KMS-11 (cell line): ENCODE results near the gene ROGDI.

ENCODE experiments used
- H2AFZ ChIP-seq: fragments of 200-600 bp; sonication (generic); 2 replicates; pipeline ENCODE4 v1.6.1; 2016; ENCODE audit warnings: antibody characterized with exemption, mixed run types, low read depth
- H3K27ac ChIP-seq: fragments of 200-600 bp; sonication (generic); 2 replicates; pipeline ENCODE4 v1.6.1; 2016; ENCODE audit warnings: mild to moderate bottlenecking, mixed run types
- H3K27me3 ChIP-seq: fragments of 200-600 bp; sonication (generic); 2 replicates; pipeline ENCODE4 v1.6.1; 2017; ENCODE audit warnings: mild to moderate bottlenecking, low read depth, mixed run types, moderate library complexity; ENCODE audit not compliant: insufficient read depth
- H3K36me3 ChIP-seq: fragments of 200-600 bp; sonication (generic); 2 replicates; pipeline ENCODE4 v1.6.1; 2017; ENCODE audit warnings: mild to moderate bottlenecking, mixed run types; ENCODE audit not compliant: insufficient read depth
- H3K4me1 ChIP-seq: fragments of 200-600 bp; sonication (generic); 2 replicates; pipeline ENCODE4 v1.6.1; 2016; ENCODE audit warnings: mild to moderate bottlenecking, low read depth, mixed run types; ENCODE audit not compliant: poor library complexity, severe bottlenecking
- H3K4me2 ChIP-seq: fragments of 200-600 bp; sonication (generic); 2 replicates; pipeline ENCODE4 v1.7.0; 2016; ENCODE audit warnings: mild to moderate bottlenecking, mixed run types
- H3K4me3 ChIP-seq: fragments of 200-600 bp; sonication (generic); IDR thresholded peaks from 2 replicates; pipeline ENCODE4 v1.6.1; 2017; ENCODE audit warnings: low read depth, low read length, mixed read lengths; ENCODE audit not compliant: insufficient read depth
- H3K79me2 ChIP-seq: fragments of 200-600 bp; sonication (generic); 2 replicates; pipeline ENCODE4 v1.6.1; 2016; ENCODE audit warnings: low read depth, mixed run types; ENCODE audit not compliant: insufficient read depth
- H3K9ac ChIP-seq: fragments of 200-600 bp; sonication (generic); 2 replicates; pipeline ENCODE4 v1.6.1; 2016; ENCODE audit warnings: mild to moderate bottlenecking, mixed run types
- H4K20me1 ChIP-seq: fragments of 200-600 bp; sonication (generic); 2 replicates; pipeline ENCODE4 v1.6.1; 2016; ENCODE audit warnings: mild to moderate bottlenecking, mixed run types; ENCODE audit not compliant: insufficient read depth
- TF ChIP-seq, protein P1 (sequence below): fragments of 200-600 bp; sonication (generic); conservative IDR thresholded peaks from 2 replicates; pipeline ENCODE4 v1.6.1; 2017; ENCODE audit warnings: low read depth, mild to moderate bottlenecking, antibody characterized with exemption, low read length, moderate library complexity, mixed read lengths

The ROGDI gene

DNA sequence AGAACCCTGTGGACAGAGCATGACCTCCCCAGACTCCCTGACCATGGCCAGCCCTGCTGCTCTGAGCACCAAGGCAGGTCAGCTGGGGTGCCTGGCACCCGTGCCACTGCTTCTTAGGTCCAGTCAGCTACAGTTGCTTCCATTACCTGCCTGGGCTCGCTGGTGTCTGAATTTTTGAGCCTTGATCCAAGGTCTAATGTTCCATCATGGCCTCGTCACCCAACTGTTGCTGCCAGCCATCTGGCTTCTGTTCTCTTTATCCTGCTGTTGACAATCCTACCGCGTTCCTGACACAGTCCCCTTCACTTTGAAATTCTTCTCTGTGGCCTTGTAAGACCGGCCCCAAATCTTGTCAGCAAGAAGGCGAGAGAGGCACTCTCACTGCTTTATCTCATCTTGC lies 28.0 kb upstream of the ROGDI start:
- H3K36me3 ChIP-seq = peaks cover 18% of the 10 kb centered on the region; the same call in 1 of the 2 replicates
- no peak overlapping the region for H3K4me2 ChIP-seq
- H3K79me2 ChIP-seq = no peaks in the 10 kb centered on the region; the same call in 1 of the 2 replicates
- TF ChIP-seq, protein P1, sequence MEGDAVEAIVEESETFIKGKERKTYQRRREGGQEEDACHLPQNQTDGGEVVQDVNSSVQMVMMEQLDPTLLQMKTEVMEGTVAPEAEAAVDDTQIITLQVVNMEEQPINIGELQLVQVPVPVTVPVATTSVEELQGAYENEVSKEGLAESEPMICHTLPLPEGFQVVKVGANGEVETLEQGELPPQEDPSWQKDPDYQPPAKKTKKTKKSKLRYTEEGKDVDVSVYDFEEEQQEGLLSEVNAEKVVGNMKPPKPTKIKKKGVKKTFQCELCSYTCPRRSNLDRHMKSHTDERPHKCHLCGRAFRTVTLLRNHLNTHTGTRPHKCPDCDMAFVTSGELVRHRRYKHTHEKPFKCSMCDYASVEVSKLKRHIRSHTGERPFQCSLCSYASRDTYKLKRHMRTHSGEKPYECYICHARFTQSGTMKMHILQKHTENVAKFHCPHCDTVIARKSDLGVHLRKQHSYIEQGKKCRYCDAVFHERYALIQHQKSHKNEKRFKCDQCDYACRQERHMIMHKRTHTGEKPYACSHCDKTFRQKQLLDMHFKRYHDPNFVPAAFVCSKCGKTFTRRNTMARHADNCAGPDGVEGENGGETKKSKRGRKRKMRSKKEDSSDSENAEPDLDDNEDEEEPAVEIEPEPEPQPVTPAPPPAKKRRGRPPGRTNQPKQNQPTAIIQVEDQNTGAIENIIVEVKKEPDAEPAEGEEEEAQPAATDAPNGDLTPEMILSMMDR = no peak
- H2AFZ ChIP-seq = no peak overlapping the region
- H3K4me1 ChIP-seq = peaks cover 26% of the 10 kb centered on the region
- no peak overlapping the region for H3K9ac ChIP-seq
- H4K20me1 ChIP-seq = no peaks in the 10 kb centered on the region
- H3K4me3 ChIP-seq = no peak overlapping the region
- H3K27ac ChIP-seq = no peak overlapping the region
- H3K27me3 ChIP-seq = no peaks in the 10 kb centered on the region

DNA sequence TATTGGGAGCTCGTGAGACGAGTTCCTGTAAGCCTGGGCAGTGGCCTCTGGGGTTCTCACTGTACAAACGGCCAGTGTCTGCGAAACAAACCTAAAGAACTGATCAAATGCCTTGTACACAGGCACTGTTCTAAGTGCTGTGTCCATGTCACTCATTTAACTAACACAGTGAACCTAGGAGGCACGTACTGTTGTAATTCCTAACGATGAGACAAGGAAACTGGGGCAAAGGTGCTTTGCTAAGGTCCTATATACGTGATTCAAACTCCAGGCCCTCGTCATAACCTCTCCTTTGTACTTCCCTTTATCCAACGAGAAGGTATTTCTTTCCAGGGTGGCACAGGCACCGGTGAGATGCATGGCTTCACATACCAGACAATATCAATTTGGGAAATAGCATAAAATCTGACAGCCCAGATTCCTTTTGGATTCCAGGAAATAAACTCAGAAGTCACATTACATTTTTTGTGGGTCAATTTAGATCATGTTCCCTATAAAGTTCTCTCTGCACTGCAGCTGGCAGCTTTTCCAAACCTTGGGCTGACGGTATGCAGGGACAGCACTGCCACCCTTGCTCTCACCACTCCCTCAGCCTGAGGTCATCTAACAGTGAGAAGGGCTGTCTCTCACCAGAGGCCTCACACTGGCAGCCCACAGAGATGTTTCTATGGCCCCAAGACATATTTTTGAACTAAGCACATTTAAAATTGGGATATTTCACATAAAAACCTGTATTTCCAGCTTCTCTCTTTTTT lies 26.3 kb upstream of the ROGDI start:
- TF ChIP-seq, protein P1 = no peak
- no peak overlapping the region for H3K9ac ChIP-seq
- no peak overlapping the region for H2AFZ ChIP-seq
- no peak overlapping the region for H3K27ac ChIP-seq
- H3K36me3 ChIP-seq = peaks cover 18% of the 10 kb centered on the region; the same call in 1 of the 2 replicates
- peaks cover 9% of the 10 kb centered on the region for H3K4me1 ChIP-seq
- no peaks in the 10 kb centered on the region for H3K27me3 ChIP-seq
- no peak overlapping the region for H3K4me2 ChIP-seq
- H3K79me2 ChIP-seq = no peaks in the 10 kb centered on the region
- H3K4me3 ChIP-seq = no peak overlapping the region
- H4K20me1 ChIP-seq = no peaks in the 10 kb centered on the region

DNA sequence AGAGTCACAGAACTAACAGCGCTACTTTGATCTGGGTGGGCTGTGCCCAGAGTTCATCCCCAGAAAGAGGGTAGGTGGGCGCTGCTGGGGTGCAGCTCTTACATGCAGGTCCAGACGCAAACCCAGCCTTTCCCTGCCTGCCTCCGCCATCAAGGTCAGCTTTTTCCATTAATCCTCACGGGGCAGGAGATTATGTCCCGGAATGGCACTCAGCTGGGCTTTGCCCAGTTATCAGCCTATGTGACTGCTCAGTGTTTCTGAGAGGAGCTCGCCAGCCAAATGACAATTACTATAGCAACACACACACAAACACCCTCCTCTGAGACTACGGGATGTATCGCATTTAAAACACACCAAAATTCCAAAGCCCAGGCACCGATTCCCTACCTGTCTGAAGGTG lies 24.5 kb upstream of the ROGDI start:
- H3K4me1 ChIP-seq = no peaks in the 10 kb centered on the region
- TF ChIP-seq, protein P1 = no peak
- H3K4me3 ChIP-seq = no peak overlapping the region
- H2AFZ ChIP-seq = no peak overlapping the region
- H3K9ac ChIP-seq = no peak overlapping the region
- H3K36me3 ChIP-seq = peaks cover 14% of the 10 kb centered on the region; the same call in 1 of the 2 replicates
- H3K4me2 ChIP-seq = no peak overlapping the region
- H3K79me2 ChIP-seq = no peaks in the 10 kb centered on the region
- H3K27ac ChIP-seq = no peak overlapping the region
- H3K27me3 ChIP-seq = no peaks in the 10 kb centered on the region
- H4K20me1 ChIP-seq = no peaks in the 10 kb centered on the region

DNA sequence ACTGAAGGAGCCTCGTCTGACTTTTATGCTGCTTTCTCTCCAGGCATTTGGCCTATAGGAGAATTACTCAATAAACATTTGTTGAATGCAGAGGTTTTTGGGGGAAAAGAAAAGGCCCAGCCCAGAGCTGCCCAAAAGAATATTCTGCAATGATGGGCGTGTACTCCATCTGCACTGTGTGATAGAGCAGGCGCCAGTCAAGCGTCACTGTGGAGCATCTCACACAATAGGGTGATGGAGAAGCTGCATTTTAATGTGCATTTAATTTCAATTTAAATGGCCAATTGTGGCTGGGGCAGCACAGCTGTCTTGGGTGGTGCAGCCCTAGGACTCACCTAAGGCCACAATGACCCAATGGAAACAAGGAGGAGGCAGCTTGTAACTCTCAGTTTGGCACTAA lies 24.1 kb upstream of the ROGDI start:
- Histone ChIP-seq H4K20me1 (no peaks in the 10 kb centered on the region), H3K9ac (no peak overlapping the region), H2AFZ (no peak overlapping the region), H3K36me3 (peaks cover 14% of the 10 kb centered on the region; the same call in 1 of the 2 replicates), H3K79me2 (no peaks in the 10 kb centered on the region), H3K4me2 (no peak overlapping the region), H3K27me3 (no peaks in the 10 kb centered on the region), H3K4me3 (no peak overlapping the region), H3K27ac (no peak overlapping the region), H3K4me1 (no peaks in the 10 kb centered on the region)
- TF ChIP-seq, protein P1 = no peak
